Activated naive CD4-positive, alpha-beta T cell treated with Interleukin-2 at 50 U/mL for 16 hours (primary cell): Measurements from ENCODE around the gene DIP2A.
"Not testable (repeated sequence)": the region's sequence is repeated elsewhere in the genome, so short reads cannot be mapped to it uniquely, and the experiment has no call there.

Experiments used
- DNase-seq: peaks from one replicate; pipeline ENCODE4 v3.0.0-alpha.2; 2020

Gene DIP2A

GRCh38 chr21:46425041-46425440 lies 33.6 kb upstream of the DIP2A start:
- no peak for DNase-seq

GRCh38 chr21:46425571-46425970 lies 33.1 kb upstream of the DIP2A start:
- peak; percentile 27 for DNase-seq

GRCh38 chr21:46426313-46427046 lies 32.2 kb upstream of the DIP2A start:
- no peak for DNase-seq

GRCh38 chr21:46427516-46427915 lies 31.2 kb upstream of the DIP2A start:
- DNase-seq = no peak

- no peak for DNase-seq
Measured at GRCh38 chr21:46428286-46428685, 30.4 kb upstream of the DIP2A start.

DNA sequence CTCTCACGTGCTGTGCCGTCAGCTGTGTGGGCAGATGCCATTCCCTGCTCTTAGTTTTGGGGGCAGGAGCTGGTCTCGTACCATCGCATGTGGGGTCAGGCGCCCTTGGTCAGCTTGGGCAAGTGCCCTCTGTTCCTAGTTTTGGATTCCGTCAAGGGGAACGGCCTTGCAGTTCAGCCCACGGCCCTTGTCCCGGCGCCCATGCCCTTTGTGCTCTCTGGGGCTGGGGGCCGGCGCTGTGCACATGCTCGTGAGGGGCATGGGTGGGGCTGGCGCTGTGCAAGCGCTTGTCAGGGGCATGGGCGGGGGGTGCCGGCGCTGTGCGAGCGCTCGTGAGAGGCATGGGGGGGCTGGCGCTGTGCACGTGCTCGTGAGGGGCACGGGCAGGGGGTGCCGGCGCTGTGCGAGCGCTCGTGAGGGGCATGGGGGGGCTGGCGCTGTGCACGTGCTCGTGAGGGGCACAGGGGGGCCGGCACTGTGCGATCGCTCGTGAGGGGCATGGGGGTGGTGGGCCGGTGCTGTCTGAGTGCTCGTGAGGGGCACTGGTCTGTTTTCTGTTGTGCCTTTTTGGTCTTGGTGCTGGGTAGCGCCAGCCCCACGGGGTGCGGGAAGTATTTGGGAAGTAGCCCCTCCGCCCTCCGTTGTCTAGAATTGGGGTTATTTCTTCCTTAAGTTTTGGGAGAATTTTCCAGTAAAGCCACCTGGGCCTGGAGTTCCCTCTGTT lies 29.5 kb upstream of the DIP2A start:
- no peak for DNase-seq

- no peak for DNase-seq
Measured at GRCh38 chr21:46429754-46430681, 28.7 kb upstream of the DIP2A start.

DNA sequence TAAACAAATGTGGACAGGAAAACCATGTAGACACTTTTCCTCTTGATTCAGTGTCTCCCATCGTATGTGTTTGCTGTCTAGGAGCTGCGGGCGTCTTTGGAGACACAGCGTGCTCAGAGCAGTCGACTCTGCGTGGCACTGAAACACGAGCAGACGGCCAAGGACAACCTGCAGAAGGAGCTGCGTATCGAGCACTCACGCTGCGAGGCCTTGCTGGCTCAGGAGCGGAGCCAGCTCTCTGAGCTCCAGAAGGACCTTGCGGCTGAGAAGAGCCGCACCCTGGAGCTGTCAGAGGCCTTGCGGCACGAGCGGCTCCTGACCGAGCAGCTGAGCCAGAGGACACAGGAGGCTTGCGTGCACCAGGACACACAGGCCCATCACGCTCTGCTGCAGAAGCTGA lies 27.2 kb upstream of the DIP2A start:
- no peak for DNase-seq

DNA sequence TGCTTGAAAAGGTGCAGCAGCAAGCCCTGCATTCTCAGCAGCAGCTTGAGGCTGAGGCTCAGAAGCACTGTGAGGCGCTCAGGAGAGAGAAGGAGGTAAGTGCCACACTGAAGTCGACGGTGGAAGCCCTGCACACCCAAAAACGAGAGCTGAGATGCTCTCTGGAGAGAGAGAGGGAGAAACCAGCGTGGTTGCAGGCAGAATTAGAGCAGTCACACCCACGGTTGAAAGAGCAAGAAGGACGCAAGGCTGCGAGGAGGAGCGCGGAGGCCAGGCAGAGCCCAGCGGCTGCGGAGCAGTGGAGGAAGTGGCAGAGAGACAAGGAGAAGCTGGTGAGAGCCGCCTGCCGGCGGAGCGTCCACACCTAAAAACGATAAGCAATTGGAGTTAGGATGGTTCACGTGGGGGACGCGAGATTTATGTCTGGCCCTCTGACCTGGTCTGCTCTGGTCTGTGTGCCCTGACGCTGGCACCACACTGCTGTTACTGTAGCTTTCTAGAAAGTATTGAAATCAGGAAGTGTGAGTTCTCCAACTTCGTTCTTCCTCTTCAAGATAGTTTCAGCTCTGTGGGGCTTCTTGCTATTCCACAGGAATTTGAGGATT lies 26.7 kb upstream of the DIP2A start:
- DNase-seq = no peak

GRCh38 chr21:46433116-46433515 lies 25.6 kb upstream of the DIP2A start:
- DNase-seq = not testable (repeated sequence)

DNA sequence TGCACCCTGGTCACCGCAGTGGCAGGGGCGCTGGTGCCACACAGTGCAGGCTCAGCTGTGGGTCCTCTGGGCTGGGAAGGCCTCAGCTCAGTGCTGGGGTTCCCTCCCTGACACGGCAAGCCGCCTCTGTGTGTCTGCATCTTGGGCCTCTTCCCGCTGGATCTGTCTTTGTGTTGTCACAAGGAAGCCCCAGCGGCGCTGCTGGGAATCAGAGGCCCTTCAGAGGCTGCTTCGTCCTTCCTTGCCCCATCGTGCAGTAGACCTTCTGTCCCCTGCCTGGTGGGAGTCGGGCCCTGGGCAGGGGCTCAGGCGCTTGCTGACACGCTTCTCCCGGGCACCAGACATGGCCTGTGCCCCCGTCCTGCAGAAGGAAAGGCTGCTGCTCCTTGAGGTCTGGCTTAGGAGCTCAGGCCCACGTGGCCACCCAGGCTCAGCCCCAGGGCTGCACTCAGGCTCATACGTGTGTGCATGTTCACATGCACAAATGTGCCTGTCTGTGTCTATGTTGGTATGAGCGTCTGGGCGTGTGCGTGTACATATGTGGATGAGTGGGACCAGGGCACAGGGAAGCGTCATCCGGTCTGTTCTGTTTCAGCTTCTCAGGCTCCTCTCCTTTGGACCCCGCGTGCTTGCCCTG lies 24.3 kb upstream of the DIP2A start:
- DNase-seq = no peak

DNA sequence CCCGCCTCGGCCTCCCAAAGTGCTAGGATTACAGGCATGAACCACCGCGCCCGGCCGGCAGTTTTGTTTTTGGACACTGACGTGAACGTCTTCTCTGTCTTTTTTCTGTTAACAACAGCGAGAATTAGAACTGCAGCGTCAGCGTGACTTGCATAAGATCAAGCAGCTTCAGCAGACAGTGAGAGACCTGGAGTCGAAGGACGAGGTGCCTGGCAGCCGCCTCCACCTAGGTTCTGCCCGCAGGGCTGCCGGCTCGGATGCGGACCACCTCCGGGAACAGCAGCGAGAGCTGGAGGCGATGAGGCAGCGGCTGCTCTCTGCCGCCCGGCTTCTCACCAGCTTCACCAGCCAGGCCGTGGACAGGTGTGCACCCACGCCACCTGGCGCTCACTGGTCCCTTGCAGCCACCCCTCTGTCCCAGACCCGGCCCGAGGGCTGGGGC lies 22.9 kb upstream of the DIP2A start:
- DNase-seq = no peak

DNA sequence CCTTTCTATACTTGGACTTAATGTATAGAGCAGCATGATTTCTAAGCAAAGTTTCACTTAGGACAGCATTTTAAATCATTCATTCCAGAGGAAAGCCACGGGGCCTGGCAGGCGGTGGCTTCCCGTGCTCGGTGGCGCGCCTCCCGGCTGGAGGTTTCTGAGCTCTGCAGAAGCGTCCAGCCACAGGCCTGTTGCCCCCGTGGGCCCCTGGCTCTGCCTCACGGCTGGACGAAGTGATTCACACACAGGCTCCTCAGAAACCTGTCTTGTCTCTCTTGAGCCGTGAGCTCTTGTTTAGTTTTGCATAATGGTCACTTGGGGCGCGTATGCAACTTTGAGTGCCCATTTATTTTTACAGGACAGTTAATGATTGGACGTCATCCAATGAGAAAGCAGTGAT lies 22.1 kb upstream of the DIP2A start:
- no peak for DNase-seq

GRCh38 chr21:46437096-46437498 lies 21.6 kb upstream of the DIP2A start:
- no peak for DNase-seq

- no peak for DNase-seq
Measured at GRCh38 chr21:46437511-46437910, 21.2 kb upstream of the DIP2A start.

DNA sequence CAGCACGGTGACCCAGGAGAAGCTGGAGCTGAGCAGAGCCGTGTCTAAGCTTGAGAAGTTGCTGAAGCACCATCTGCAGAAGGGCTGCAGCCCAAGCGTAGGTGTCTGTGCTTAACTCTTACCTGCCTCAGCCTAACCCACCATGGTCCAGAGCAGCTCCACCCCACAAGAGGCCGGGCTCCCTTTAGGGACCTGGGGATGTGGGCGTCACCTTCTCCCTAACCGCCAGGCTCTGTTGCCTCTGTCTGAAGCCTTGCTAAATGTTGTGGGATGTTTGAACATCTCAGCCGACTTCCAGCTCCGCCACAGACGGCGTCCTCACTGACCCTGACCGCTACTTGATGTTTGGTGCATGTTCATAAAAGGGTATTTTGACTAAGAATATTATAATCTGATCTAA lies 20.4 kb upstream of the DIP2A start:
- no peak for DNase-seq

- no peak for DNase-seq
Measured at GRCh38 chr21:46439906-46440305, 18.8 kb upstream of the DIP2A start.

DNA sequence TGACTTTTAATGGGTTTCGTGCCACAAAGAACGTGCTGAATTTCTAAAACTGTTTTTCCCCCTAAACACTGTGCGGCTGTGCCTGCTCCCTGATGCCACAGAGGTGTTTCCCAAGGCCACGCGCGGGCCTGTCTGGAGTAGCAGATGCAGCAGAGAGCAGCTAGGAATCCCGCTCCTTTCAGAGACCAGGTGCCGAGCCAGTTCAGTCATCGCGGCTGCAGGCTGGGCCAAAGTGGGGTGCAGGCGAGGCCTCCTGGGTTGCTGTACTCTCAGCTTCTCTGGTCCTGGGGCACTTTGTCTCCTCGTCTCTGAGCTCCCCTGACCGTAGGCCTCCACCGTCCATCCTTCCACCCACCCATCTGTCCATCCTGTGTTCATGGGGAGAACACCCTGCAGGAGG lies 17.4 kb upstream of the DIP2A start:
- DNase-seq = no peak

DNA sequence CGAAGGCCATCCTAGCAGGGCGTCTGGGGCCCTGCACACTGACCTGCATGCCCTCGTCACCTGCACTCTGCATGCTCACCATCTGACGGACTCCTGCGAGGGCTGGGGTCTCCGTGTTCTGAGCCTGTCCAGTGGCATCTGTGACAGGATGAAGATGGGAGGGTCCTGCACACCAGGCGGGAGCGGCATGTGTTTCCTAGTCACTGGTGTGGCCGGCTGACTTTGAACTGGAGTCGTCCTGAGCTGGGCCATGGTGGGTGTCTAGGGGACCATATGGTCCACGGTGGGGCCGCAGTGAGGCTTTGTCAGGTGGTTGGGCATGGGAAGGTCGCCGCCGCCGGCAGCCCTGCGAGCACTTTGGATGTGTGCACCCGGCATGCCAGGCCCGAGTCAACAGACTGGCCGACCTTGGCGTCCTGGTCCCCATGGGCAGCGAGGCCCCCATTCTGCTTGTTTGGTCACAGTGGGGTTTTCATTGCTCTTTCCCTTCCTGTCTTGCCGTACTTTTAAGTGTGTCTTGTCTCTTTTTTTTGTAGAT lies 16.7 kb upstream of the DIP2A start:
- DNase-seq = no peak

- DNase-seq = no peak
Measured at GRCh38 chr21:46442938-46443337, 15.8 kb upstream of the DIP2A start.

- no peak for DNase-seq
Measured at GRCh38 chr21:46443910-46444309, 14.8 kb upstream of the DIP2A start.

GRCh38 chr21:46448108-46448507 lies 10.6 kb upstream of the DIP2A start:
- DNase-seq = no peak
